GM19025 (cell line): ENCODE data around the gene ASB8.
A peak's percentile ranks its signal among the peaks of the same experiment; 100 is the strongest.
"Not testable (repeated sequence)": the region's sequence is repeated elsewhere in the genome, so short reads cannot be mapped to it uniquely, and the experiment has no call there.

Source experiments
- ATAC-seq: cut with Tn5 transposase; IDR thresholded peaks from one replicate; pipeline ENCODE4 v1.9.1; 2021; ENCODE audit warnings: mild to moderate bottlenecking, low read depth, moderate library complexity; ENCODE audit not compliant: unreplicated experiment

The ASB8 gene

DNA sequence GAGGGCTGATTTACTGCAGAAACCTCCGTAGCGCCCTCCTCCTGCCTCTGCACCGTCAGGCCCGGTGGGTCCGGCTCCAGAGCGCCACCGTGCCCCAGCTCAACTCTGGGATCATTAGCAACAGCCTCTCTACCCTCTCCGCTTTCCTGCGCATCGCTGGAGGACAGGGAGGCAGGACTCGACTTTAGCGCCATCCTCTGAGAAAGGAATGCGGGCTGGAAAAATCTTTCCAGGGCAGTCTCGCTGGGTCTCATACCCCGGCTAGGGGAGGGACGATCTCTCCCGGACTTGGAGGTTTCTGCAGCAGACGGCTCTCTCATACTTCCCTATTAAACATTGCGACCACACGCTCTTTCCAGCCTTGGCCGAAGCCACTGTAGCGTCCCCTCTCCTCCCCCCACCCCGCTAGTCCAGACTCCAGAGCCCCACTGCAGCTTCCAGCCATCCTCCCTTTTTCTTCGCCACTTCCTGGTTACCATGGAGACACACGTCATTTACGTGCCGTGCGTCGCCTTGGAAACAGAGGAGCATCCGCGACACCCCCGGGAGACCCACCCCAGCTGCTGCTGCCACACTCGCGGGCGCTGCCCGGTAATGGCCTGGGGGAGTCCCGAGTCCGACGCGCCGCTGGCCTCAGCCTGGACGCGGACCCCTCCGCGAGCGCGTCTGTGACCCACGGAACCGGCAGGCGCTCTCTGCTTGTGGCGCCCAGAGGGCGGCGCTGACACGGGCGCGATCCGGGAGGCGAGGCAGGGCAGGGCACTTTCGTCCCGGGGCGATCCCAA lies 26.0 kb upstream of the ASB8 start, which contains the start of gene CCDC184:
Gene CCDC184, plus strand, starts transcription at position 554 of the 785 bp plus-strand sequence. CDS start 479 bp downstream, outside the sequence.
- ATAC-seq = peak; percentile 77

DNA sequence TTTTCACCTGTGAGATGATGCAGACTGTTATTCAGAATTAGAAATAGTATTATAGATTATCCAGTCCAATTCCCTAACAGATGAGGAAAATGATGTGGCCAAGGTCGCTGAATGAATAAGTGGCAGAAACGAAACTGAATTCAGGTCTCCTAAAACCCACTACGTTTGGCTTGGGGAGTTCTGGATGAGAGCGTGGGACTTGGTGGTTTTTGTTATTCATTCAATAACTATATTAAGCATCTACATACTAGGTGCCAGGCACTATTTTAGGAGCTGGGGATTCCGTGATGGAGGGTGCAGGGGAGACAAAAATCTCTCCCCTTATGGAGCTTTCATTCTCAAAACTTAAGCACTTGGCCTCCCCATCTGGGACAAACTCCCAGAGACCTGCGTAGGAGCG lies 25.3 kb upstream of the ASB8 start:
- ATAC-seq = no peak

DNA sequence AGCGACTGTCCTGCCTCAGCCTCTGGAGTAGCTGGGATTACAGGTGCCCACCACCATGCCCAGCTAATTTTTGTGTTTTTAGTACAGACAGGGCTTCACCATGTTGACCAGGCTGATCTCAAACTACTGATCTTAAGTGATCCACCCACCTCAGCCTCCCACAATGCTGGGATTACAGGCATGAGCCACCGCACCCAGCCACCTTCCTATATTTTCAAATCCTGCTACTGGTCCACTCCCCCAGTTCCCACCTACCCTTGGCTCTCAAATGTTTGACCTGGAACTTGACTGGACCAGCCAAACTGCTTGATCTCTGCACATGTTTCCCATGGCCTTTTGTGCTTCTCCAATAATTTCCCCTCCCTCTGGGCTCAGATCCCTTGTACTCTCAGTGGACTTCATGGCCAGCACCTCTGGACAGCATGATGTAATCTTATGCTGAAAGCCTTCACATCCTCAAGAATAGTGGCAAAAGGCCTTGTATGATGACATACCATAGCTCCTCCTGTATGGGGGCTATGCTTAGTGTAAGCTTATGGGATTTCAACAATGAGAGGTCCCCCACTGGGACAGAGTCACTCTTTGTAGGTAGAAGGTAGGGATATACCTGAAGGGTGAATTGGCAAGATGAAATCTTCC lies 23.7 kb upstream of the ASB8 start:
- no peak for ATAC-seq

DNA sequence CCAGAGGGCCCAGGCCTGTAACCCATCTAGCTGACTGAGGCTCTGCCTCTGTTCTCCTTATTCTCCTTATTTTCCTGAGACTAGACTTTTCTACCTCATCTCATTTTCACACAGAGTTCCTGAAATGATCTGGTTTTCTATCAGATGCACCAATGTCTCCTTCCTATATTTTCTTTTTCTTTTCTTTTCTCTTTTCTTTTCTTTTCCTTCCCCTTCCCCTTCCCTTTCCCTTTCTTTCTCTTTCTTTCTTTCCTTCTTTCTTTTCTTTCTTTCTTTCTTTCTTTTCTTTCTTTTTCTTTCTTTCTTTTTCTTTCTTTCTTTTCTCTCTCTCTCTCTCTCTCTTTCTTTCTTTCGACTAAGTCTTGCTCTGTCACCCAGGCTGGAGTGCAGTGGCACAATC lies 23.1 kb upstream of the ASB8 start:
- ATAC-seq = no peak

DNA sequence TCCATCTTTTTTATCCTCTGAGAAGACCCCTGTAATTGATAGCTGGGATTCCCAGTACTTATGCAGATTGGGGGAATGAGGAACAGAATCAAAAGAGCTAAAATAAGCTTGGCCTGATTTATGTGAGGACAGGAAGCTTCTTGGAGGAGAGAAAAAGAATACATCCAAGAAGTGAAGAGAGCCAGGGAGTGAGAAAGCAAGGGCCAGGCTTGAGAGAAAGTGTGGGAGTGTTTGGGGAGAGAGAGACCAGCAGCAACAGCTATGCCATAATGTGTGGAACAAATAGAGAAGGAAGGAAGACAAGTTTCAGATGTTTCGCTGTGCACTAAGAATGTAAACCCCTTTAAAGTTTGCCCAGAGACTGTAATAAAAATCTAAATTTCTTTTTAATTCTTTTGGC lies 22.2 kb upstream of the ASB8 start:
- ATAC-seq = no peak

DNA sequence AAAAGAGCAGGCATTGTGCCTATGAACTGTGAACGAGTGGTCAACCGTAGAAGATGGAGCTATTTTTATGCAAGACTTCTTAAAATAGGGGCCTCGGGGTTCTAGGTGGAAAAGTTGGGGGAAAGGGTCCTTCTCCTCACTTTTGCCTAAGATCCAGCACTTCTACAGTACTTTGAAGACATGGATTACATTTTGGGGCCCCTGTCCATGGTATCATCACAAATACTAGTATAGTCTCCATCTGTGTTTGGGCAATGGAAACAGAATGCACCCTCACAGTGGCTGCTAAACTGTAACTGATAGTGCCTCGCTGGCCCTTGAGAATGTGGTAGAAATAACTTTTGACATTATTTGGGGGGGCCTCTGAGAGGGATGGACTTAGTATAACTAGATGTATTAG lies 20.7 kb upstream of the ASB8 start:
- no peak for ATAC-seq

DNA sequence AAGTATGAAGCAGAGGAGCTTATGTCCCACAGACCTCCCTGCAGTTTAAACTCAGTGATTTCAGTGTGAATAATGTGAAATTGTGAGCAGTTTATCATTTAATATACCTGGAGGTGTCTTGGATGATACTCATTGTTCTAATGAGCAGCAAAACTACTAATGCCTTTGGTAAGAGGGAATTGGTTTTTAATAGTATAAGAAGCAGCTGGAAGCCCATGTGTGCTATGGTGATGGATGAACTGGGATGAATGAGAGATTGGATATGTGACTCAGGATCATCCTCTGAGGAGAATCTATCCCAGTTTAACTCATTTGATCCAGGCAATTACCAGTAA lies 19.1 kb upstream of the ASB8 start:
- no peak for ATAC-seq

DNA sequence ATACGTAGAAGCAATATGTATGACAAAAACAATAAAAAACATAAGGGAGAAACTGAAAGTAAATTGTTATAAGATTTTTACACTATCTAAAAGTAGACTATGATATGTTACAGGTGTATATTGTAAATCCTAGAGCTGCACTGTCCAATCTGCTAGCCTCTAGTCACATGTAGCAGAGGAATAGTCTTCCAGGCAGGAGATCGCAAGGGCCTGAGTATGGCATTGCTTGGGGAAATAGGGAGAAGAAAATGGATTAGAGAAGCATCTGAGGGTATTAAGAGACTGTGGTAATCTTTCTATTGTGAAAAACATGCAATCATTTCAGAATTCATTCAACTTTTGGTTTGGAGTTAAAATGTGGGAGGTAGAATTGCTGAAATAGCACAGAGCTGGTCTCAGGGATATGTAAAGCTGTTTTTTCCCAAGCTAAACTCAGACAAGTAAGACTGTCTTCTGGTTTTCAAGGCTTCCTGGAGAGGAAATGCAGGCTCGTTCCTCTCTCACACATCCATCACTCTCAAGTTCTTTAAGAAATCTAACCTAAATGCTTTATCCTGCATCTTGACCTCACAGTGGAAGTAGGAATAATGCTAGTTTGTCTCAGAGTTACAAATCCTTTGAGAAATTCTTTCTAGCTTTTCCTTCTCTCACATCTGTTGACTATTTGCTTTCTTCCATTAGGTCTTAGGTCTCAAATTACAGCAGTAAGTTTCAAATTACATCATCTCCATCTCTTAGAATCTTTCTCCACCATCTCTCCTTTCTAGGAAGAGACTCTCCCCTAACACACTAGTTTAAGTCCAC lies 18.5 kb upstream of the ASB8 start:
- no peak for ATAC-seq

DNA sequence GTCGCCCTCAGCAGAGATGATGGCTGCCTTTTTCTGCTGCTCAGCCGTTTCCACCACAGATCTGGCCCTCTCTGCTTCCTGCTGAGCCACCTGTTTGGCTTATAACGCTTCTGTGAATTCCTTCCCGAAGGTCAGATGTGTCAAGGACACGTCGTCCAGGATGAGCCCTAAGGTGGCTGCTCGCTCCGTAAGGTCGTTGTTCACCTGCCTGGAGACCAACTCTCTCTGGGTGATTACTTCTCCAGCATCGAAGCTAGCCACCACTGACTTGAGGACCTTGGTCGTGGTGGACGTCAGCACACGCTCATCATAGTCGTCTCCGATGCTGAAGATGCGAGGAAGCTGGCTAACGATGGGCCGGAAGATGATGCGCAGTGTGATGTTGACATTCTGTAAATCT lies 11.7 kb upstream of the ASB8 start:
- no peak for ATAC-seq

DNA sequence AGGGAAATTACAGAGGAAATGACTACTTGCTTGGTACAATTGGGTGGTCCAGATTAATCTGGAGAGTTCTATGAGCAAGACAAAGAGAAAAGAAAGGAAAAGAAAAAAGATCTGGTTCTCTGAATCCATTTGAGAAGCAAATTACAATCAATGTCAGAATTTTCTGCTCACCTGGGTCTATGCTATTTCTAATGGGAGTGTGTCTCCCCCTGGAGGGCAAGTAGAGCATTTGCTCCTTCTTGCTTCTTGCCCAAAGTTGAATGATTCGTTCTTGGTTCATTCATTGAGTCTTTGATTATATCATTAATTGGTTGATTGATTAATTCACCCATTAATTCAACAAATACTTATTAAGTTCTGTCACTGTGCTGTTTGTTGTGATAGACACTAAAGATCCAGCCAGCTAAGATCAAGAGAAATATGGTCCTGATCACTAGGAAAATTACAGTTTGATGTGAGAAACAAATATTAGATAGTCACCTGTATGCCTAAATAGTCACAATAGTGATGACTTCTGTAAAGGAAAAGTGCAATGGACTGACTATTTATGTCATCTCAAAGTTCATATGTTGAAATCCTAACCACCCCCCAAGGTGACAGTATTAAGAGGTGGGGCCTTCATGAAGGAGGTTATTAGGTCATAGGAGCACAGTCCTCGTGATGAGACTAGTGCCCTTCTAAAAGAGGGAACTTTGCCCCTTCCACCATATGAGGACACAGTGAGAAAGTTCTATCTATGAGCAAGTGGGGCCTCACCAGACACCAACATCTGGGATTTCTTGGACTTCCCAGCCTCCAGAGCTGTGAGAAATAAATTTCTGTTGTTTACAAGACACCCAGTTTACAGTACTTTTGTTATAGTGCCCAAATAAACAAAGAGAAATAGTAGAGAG lies 8.0 kb upstream of the ASB8 start:
- no peak for ATAC-seq

DNA sequence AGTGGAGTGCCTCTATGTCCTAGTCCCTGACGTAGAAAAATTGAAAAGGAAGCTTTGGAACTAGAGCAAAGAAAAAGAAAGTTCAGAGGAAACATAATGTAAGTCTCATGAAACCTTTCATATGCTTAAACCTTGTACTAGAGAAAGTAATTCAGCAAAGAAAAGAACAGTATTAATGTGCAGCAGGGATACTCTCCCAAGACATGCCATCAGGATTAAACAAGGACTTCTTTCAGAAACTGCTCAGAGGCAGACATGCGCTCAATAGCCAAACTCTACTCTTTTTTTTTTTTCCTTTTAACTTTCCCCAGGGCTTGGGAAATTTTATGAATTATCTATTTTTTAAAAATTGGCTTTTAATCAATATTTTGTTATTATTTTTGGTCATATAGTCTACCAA lies 7.1 kb upstream of the ASB8 start:
- no peak for ATAC-seq

DNA sequence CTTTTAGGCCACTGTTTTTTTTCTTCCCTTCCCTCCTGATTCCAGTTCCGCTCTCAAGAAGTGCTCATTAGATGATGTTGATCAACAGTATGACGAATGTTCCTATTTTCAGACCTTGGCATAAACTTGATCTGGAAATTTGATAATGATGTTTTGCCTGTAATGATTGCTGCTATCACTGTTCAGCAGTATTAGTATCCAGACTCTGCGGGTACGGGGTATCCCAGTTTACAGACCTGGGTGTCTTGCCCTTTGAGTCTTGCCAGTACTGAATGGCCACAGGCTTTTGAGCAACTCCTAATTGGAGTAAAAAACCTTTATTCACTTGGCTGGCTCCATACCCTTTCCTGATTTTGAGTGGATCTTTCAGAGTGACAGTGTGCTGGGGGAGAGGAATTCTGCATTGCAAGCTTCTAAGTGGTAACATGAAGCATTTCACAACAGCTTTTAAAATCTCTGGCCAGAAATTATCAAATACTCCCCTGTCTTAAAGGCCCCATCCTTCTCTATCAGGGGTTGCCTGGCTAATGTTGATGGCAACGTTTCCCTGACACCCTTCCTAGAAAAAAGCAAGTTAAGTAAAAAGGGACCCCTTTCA lies 5.9 kb upstream of the ASB8 start:
- no peak for ATAC-seq

DNA sequence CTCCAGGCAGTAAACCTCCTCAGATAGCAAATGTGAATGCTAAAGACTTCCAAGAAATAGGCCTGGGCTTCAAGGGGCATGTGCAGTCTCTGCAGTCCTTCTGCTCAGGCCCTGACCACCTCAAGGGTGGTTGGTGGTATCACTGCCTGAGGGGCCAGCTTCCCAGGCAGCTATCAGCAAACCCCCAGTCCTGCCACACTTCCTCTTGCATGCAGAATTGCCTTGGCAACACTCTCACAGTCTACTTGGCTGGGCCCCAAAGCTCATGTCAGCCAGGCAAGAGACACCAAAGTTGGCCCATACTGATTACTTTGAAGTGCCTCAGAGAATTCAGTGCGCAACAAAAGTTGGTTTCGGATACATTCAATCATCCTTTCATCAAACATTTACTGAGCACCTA lies 3.5 kb upstream of the ASB8 start:
- no peak for ATAC-seq

DNA sequence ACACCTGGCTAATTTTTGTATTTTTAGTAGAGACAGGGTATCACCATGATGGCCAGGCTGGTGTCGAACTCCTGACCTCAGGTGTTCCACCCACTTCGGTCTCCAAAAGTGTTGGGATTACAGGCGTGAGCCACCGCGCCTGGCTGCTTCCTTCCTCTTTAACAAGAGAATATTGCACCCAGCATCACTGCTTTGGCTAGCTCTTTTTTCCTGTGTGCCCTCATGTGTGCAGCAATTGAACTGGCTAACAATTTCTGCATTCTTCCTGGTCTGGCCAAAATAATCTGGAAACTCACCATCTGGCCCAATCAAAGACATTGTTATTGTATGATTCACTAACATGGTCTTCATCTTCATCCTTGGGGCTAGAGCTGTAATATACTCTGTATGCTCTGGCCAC lies 2.7 kb upstream of the ASB8 start:
- no peak for ATAC-seq

DNA sequence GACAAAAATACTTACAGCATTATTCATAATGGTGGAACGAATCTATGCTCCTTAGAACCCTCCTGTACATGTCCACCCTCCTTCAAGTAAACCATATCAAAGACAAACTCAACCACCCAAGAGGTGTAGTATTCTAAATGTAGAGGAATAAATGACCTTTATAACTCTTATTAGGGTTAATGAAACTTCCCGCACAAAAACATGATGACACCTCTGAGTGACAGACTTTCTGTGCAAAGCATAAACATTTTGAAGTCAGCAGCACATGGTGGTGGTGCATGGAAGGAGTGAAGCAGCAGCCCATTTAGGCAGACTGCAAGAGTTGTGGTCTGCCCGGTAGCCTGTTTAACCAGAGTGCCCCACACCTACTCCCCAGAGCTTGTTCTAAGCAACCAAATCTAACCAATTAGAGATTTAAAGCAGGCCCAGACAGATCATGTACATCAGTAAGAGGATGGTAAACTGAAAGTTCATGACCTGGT lies 615 bp upstream of the ASB8 start:
- ATAC-seq = no peak

DNA sequence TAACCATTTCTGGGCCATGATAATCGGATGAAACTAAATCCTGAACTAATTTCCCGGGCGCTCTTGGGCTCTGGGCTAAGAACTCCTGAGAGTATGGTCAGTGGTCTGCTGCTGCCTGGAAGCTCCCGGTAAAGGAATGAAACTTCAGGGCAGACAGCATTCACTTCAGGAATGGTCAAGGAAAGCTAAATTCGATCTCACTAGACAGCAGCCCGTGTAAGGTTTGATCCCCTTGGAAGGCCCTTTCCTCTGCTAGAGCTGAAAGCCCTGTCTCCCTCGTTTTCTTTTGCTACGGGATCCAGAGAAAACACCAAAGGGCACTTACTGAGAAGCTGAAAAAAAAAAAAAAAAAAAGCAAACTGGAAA lies 680 bp downstream of the ASB8 start:
- ATAC-seq = no peak

DNA sequence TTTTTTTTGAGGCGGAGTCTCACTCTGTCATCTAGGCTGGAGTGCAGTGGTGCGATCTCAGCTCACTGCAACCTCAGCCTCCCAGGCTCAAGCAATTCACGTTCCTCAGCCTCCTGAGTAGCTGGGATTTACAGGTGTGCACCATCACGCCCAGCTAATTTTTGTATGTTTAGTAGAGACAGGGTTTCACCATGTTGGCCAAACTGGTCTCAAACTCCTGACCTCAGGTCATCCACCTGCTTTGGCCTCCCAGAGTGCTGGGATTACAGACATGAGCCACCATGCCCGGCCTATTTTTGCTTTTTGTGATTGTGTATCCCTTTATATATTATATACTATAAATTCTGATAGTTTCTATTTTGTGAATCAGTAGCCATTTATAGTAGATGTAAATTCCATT lies 1.5 kb downstream of the ASB8 start:
- not testable (repeated sequence) for ATAC-seq

DNA sequence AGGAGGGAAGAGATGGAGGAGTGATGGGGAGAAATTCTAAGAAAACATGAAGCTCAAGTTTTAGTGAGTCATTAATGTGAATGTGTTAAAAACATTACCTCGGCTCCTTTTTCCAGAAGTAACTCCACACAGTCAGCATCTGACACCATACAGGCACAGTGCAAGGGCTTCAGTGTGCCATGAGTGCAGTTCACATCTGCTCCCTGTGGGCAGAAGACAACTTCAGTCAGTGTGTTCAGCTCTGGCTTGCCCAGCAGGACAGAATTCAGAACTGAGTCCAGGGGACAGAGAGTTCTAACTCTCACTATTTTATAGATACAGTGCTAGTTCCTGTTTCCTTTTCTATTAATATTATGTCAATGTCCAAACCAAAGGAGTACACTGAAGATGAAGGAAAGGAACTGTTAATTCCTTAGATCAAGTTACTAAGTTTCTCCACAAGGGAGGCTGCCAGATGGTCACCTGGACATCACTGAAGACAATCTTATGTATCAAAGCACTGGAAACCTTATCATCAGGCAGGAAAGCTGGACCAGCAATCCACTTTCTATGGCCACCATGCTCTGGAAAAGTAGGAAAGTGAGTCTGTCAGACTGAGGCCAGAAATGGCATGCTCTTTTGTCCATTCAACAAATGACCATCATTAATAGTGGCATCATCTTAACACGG lies 6.1 kb downstream of the ASB8 start:
- no peak for ATAC-seq

DNA sequence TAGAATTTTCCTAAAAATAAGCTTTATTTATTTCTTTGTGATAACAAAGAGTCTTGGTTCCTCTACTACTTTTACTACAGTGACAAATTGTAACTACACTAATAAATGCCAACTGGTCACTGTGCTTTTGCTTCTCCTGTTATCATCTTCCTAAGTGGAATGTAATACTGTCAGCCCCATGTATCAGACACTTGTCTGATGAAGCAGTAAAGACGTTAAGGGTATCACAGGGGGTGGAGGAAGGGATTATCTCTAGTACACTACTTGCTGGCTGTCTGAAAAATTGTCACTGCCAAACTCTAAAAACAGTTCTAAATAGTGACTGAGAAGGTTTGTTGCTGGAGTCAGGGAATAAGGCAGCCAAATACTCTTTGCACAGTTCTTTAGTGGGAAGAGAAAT lies 11.3 kb downstream of the ASB8 start:
- ATAC-seq = no peak

DNA sequence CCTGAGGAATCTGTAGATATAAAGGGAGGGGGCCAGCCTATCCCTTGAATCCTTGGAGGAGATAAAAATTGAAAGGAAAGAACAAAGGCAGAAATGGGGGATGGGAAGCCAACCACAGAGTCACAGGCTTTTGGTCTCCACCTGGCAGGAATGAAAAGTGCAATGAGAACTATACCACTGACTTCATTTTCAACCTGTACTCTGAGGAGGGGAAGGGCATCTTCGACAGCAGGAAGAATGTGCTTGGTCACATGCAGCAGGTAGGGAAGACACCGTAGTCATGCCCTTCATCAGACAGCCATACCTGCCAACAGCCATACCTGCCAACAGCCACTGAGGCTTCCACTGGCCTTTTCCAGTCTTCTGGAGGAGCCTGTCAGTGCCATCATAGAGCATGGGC lies 13.4 kb downstream of the ASB8 start:
- ATAC-seq = no peak
